GM21786 (cell line): Measurements from ENCODE around the gene ANKRD31.
"Not testable (repeated sequence)": the region's sequence is repeated elsewhere in the genome, so short reads cannot be mapped to it uniquely, and the experiment has no call there.

Experiments used
- ATAC-seq: cut with Tn5 transposase; IDR thresholded peaks from one replicate; pipeline ENCODE4 v1.9.1; 2021; ENCODE audit not compliant: unreplicated experiment

Gene ANKRD31

GRCh38 chr5:75148051-75148450, 88.6 kb downstream of the ANKRD31 start:
- no peak for ATAC-seq

GRCh38 chr5:75142566-75143136, 94.0 kb downstream of the ANKRD31 start:
- no peak for ATAC-seq

- no peak for ATAC-seq
These were observed 96.4 kb downstream of the ANKRD31 start for GRCh38 chr5:75140277-75140676.

GRCh38 chr5:75138689-75139088, 98.0 kb downstream of the ANKRD31 start:
- no peak for ATAC-seq

GRCh38 chr5:75130818-75131349, 105.8 kb downstream of the ANKRD31 start:
- ATAC-seq = no peak

GRCh38 chr5:75116856-75117255, 119.8 kb downstream of the ANKRD31 start:
- no peak for ATAC-seq

GRCh38 chr5:75114311-75114710, 122.4 kb downstream of the ANKRD31 start:
- ATAC-seq = not testable (repeated sequence)

- no peak for ATAC-seq
These were observed 123.1 kb downstream of the ANKRD31 start for GRCh38 chr5:75113354-75114113.

GRCh38 chr5:75108931-75109596, 127.6 kb downstream of the ANKRD31 start:
- no peak for ATAC-seq

GRCh38 chr5:75108515-75108914, 128.2 kb downstream of the ANKRD31 start:
- no peak for ATAC-seq

- not testable (repeated sequence) for ATAC-seq
These were observed 140.7 kb downstream of the ANKRD31 start for GRCh38 chr5:75095956-75096355.

- ATAC-seq = no peak
These were observed 145.1 kb downstream of the ANKRD31 start for GRCh38 chr5:75091597-75091996.

GRCh38 chr5:75089662-75090061, 147.0 kb downstream of the ANKRD31 start:
- ATAC-seq = no peak

GRCh38 chr5:75089137-75089536, 147.5 kb downstream of the ANKRD31 start:
- ATAC-seq = no peak

- no peak for ATAC-seq
These were observed 148.0 kb downstream of the ANKRD31 start for GRCh38 chr5:75088648-75089047.

- no peak for ATAC-seq
These were observed 155.2 kb downstream of the ANKRD31 start for GRCh38 chr5:75081510-75081909.

- not testable (repeated sequence) for ATAC-seq
These were observed 157.3 kb downstream of the ANKRD31 start for GRCh38 chr5:75079346-75079745.

GRCh38 chr5:75078027-75078426, 158.7 kb downstream of the ANKRD31 start:
- no peak for ATAC-seq

GRCh38 chr5:75072061-75072460, 164.6 kb downstream of the ANKRD31 start:
- ATAC-seq = no peak

GRCh38 chr5:75071100-75071499, 165.6 kb downstream of the ANKRD31 start:
- no peak for ATAC-seq

- ATAC-seq = no peak
These were observed 169.2 kb downstream of the ANKRD31 start for GRCh38 chr5:75067434-75067833.
